HG02884 (cell line): ENCODE measurements around the gene ATF3.

Experiments
- ATAC-seq: cut with Tn5 transposase; IDR thresholded peaks from one replicate; pipeline ENCODE4 v1.9.1; 2021; ENCODE audit warnings: mild to moderate bottlenecking, moderate library complexity; ENCODE audit not compliant: unreplicated experiment

Gene ATF3

DNA sequence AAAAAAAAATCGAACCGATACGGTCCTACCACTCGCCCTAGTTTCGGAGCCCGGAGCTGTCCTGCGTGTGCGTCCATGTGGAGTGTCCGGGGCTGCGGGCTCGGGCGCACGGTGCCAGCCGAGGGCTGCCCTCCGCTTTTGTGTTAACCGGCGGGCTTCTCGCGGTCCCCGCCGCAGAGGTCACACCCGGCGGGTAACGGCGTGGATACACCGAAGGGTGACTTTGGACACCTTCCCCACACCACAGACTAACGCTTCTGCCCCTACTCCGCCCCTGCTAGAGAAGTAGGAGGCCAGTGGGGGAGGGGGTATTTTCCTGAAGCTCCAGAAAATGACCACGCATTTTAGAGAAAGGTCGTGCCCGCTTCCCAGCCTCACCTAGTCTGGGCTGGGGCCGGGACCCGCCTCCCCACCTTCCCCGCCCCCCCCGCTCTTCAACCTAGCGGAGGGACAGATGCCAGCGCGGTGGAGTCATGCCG lies 609 bp upstream of the ATF3 start:
- ATAC-seq = no peak

DNA sequence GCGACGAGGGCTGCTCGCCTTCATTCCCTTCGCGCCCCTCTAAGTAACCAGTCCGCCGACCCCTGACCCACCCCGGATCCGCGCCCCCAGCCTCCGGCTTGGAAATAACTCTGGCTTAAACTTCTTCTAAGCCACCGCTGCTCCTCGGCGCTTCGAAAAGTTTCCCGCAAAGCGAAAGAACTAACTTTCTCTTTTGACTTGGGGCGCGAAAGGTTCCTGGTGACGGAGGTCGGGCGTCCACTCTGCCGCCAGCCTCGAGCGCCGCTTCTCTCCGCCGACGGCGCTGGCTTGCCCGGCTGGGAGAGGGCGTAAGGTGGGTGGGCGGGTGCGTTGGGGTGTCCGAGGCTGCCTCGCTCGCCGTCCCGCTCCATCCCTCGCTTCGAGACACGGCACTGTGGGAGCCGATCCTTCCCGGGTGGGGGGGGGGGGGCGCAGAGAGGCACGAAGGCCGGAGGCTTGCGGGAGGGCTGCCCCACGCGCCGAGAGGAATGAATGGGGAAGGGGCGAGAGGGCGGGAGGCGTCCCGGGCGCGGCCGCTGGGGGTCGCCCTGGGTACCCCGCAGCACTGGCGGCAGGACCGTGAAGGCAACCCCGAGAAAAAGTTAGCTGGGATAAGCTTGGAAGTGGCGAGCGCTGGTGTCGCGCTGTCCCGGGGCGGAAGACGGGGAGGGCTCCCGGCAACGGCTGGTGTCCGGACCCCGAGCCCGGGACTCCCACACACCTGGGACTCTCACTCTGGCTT lies 569 bp downstream of the ATF3 start:
- no peak for ATAC-seq

DNA sequence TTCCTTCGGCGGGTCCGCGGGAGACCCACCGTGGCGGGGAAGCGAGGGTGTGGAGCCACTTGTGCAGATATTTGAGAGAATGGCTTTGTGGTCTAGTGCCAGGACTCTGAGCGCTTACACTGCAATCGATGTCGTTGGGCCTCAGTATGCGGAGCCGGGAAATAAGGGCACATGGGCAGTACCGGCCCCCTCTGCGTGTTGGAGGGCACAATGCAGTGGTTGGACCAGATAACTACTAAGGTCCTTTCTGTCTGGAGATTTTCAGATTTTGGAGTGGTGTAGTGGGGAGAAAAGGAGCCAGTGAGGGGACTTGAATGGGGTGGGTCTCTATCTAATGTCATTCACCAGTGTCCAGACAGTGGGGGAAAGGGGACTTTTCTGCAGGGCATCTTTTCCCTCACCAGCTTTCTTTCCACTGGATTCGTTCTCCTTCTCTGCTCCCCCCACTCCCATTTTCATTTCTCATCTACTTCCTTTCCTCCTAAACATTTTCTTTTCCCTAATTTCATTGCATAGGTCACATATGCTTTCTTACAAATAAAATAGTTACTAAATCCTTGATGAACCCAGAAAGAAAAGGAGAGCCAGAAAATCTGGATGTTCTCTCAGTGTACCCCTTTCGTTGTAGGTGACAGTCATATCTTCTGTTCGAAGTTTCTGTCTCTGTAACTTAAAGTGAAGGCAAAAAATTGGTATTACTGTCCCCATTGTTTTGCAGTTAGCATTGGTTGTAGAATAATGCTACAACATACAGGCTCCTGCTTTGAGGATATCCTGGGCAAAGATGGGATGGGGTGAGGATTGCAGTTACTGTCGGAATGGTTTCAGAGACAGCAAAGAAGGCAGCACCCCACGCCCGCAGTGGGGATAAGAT lies 1.4 kb downstream of the ATF3 start:
- no peak for ATAC-seq

- no peak for ATAC-seq
These were observed 2.0 kb downstream of the ATF3 start for GRCh38 chr1:212610575-212610967.

GRCh38 chr1:212611000-212611948 lies 2.7 kb downstream of the ATF3 start:
- ATAC-seq = no peak

DNA sequence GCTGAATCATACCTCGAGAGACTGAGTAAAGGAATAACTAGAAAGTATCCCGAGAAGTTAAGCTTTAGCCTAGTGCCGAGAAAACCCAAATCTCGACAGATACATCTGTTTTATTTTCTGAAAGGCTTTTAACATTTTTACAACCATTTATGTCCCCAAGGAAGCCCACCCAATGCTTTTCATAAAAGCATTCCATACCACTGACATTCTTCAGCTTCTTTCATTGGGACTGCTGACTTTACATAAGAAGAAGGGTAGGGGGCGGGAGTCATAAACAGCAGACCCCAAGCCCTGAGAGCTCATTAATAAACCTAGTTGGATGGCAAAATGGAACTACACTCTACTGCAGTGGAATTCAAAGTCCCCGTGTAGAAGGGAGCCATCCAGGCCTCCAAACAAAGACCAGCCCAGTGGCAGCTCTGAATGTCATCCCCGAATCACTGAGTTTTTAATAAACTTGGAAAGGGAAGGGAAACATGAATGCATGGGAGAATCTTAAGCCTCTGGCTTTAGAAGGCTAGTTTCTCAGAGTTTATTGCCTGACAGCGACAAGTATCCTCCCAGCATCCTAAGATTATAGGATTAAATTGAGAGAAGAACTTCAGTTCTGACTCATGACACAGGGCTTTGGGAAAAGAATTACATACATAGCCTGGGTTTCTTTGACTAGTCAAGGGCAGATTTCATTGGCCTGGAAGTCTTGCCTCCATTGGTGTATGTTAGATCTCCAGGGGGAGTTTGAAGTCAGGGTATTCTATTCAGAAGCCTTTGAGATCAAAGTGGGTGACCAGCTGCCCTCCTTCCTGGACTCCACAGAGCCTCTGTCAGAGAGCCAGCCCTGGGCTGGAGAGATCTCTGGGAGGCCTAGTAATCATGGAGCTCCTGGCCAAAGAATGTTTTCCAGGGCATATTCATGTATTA lies 3.7 kb downstream of the ATF3 start:
- no peak for ATAC-seq

DNA sequence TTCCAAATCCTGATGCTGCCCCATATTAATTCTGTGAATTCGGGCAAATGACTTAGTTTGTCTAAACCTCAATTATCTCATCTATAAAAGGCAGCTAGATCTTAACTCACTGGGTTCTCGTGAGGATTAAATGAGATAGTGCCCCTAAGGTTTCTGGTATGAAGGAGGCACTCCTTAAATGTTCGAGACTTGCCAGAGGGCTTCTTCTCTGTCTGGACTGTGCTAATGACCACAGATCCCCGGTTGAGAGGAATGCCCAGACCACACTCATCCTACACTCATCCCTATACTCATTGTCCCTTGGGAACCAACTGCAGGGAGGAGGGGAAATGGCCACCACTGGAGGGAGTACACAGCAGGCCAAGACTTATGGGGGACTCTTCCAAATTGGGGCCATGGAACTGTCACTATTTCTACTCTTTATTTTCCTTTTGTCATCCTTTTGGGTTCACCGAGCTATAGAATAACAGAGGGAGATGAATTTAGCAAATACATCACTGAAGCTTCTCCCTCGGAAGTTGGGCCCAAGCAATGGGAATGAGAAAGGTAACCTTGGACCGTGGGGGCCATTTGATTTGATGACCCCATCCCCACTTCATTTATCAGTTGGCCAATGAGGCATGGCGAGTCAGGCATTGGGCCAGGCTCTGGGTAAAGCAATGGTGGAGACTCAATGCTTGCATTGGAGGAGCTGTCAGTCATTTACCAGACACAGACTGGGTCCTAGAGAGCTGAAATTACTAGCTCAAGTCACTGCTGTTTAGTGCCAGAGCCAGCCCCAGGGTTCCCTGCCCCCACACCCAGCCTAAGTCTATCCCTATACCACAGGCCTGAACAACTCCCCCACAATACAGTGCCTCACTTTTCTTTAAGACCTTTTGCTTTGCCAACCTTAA lies 5.1 kb downstream of the ATF3 start:
- no peak for ATAC-seq

- ATAC-seq = no peak
These were observed 6.1 kb downstream of the ATF3 start for GRCh38 chr1:212614453-212615200.

- no peak for ATAC-seq
These were observed 6.6 kb downstream of the ATF3 start for GRCh38 chr1:212615201-212615470.

GRCh38 chr1:212618466-212619210 lies 10.1 kb downstream of the ATF3 start:
- ATAC-seq = no peak

DNA sequence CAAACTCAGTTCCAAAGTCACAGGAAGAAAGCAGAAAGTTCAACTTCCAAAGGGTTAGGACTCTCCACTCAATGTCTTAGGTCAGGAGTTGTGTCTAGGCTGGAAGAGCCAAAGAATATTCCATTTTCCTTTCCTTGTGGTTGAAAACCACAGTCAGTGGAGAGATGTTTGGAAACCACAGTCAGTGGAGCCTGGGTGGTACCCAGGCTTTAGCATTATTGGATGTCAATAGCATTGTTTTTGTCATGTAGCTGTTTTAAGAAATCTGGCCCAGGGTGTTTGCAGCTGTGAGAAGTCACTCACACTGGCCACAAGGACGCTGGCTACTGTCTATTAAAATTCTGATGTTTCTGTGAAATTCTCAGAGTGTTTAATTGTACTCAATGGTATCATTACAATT lies 11.7 kb downstream of the ATF3 start:
- no peak for ATAC-seq

- ATAC-seq = no peak
These were observed 12.7 kb downstream of the ATF3 start for GRCh38 chr1:212621043-212621948.

DNA sequence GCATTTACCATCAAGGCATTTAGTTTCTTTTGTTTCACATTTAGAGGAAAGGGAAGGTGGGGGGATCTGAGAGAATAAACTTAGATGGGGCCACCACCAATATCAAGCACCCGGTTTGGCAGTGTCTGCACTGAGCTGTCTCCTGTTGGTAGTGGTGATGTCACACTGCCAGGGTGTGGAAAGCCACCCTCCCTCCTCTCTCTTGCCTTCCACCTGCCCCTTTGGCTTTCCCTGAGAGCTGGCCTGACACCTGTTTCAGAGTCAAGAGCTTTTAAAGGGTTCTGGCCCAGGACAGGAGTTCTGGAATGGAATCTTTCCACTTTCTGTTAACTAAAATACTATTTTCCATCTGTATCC lies 13.4 kb downstream of the ATF3 start:
- ATAC-seq = no peak

DNA sequence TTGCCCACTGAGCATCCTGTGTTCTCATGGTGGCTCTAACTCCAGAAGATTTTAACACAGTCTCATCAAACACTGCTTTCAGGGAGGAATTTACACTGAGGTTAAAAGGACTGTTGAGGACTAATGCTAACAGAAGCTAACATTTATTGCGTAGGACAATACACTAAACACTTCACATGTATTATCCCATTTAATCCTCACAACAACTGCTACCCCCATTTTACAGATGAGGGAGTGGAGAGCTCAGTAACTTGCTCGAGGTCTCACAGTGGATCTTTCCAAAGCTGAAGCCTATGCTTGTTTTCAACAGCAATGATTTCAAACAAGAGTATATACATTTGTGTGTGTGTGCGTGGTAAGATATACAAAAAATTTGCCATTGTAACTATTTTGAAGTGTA lies 13.9 kb downstream of the ATF3 start:
- ATAC-seq = no peak

GRCh38 chr1:212622906-212623305 lies 14.3 kb downstream of the ATF3 start:
- no peak for ATAC-seq

GRCh38 chr1:212623603-212624002 lies 15.0 kb downstream of the ATF3 start:
- ATAC-seq = no peak

DNA sequence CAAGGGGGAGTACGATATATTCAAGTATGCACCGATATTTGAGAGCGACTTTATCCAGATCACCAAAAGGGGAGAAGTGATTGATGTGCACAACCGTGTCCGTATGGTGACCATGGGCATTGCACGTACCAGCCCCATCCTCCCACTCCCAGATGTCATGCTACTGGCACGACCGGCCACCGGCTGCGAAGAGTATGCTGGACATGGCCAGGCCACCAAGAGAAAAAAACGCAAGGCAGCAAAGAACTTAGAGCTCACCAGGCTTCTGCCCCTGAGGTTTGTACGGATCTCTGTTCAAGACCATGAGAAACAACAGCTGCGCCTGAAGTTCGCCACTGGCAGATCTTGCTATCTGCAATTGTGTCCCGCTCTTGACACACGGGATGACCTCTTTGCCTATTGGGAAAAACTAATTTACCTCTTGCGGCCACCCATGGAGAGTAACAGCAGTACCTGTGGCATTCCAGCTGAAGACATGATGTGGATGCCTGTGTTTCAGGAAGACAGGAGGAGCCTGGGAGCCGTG lies 16.5 kb downstream of the ATF3 start:
- ATAC-seq = no peak
